Measurements from ENCODE around the gene CLIP2. TPM values are rescaled to one million over a fixed set of nuclear protein-coding genes. Genes with fewer than 3 reads are reported as not detected.

The CLIP2 gene
- total and polyA plus RNA-seq, 2 of the 8 experiments (the other 6 are each of a cell fraction or from before 2014, with no cell fraction given): 8.3 to 41.5 TPM

- Histone ChIP-seq H3K9ac (replicated peaks in 1 of 4; ENCODE audit: extremely low read depth in 1 of 4, low read depth in 3 of 4, low read length in 3 of 4) (no peak overlapping the region), H4K91ac (replicated peaks; ENCODE audit: insufficient read length, low read length) (peak overlapping the region; percentile 12), H2BK120ac (replicated peaks; ENCODE audit: low read depth, low read length) (no peak overlapping the region), H3K4me2 (ENCODE audit: insufficient read depth in 1 of 2, low read depth in 2 of 2, low read length in 2 of 2) (no peak overlapping the region), H2BK5ac (ENCODE audit: low read depth, low read length) (no peak overlapping the region), H2AK5ac (ENCODE audit: low read depth, low read length) (no peak overlapping the region), H3K23me2 (ENCODE audit: low read depth, low read length) (no peaks in the 10 kb centered on the region), H2BK15ac (ENCODE audit: low read length) (peak overlapping the region; percentile 50; the same call in 1 of the 2 replicates), H3K9me3 (ENCODE audit: insufficient read depth in 2 of 2, low read depth in 1 of 2, low read length in 1 of 2) (no peaks in the 10 kb centered on the region), H3K18ac (ENCODE audit: extremely low read depth, low read length) (no peak overlapping the region), H2BK20ac (ENCODE audit: low read length) (0 out of 2 replicates have a peak overlapping the region, but pooled peaks have one; percentile 64), H4K8ac (ENCODE audit: extremely low read depth, insufficient read depth, low read length) (no peak overlapping the region), H3K4ac (replicated peaks; ENCODE audit: insufficient read length, low read depth, low read length) (peak overlapping the region; percentile 33), H3K4me1 (replicated peaks in 1 of 4; ENCODE audit: control insufficient read depth in 3 of 4, insufficient read depth in 4 of 4, low read length in 3 of 4) (no peaks in the 10 kb centered on the region; a peak in 1 of 7 replicates), H3K23ac (ENCODE audit: insufficient read length) (no peak overlapping the region), H4K5ac (ENCODE audit: insufficient read length, low read depth, low read length) (no peak overlapping the region), H3K56ac (replicated peaks; ENCODE audit: insufficient read length, low read depth, low read length) (no peak overlapping the region), H3K14ac (ENCODE audit: insufficient read length) (no peak overlapping the region), H3K27me3 (replicated peaks in 1 of 4; ENCODE audit: control insufficient read depth in 3 of 4, extremely low read depth in 1 of 4, insufficient read depth in 3 of 4, low read length in 3 of 4) (no peaks in the 10 kb centered on the region), H3K79me2 (ENCODE audit: control insufficient read depth in 1 of 2, insufficient read depth in 2 of 2, low read length in 2 of 2) (no peaks in the 10 kb centered on the region), H3K79me1 (ENCODE audit: low read depth, low read length) (no peaks in the 10 kb centered on the region), H2AFZ (ENCODE audit: low read length) (peak overlapping the region; percentile 56; the same call in 1 of the 2 replicates), H3K27ac (ENCODE audit: low read depth, low read length) (no peak overlapping the region), H2BK12ac (ENCODE audit: low read depth, low read length) (peak overlapping the region; percentile 12; the same call in 1 of the 2 replicates), H3K4me3 (ENCODE audit: extremely low read depth in 1 of 4, insufficient read depth in 2 of 4, low read depth in 3 of 4, low read length in 4 of 4) (no peak overlapping the region), H3K36me3 (ENCODE audit: control insufficient read depth in 2 of 4, insufficient read depth in 4 of 4, low read length in 3 of 4) (no peaks in the 10 kb centered on the region), H4K20me1 (replicated peaks in 1 of 2; ENCODE audit: control insufficient read depth in 1 of 2, insufficient read depth in 2 of 2, low read length in 2 of 2) (no peaks in the 10 kb centered on the region)
- POLR2A ChIA-PET (ENCODE audit: partially characterized antibody): interaction anchor here (1.0 to 2.0 kb wide), 7 partner anchors 10 to 162 kb away, joined by 3 to 8 read pairs (median 4); no protein-coding TSS in a partner anchor
- DNase-seq (ENCODE audit: low read depth in 1 of 2, low spot score in 2 of 2): no peak
- no peak for FAIRE-seq
- CTCF ChIA-PET (ENCODE audit: partially characterized antibody): interaction anchor here (0.7 to 6.8 kb wide), 44 partner anchors 8 to 292 kb away, joined by 3 to 66 read pairs (median 5); no protein-coding TSS in a partner anchor
- TF ChIP-seq FOSL1 (IDR thresholded peaks at IDR 0.05; ENCODE audit: insufficient read depth, low read depth, low read length) (no peak), CHD2 (IDR thresholded peaks at IDR 0.05; ENCODE audit: low read length) (no peak), POLR2A (IDR thresholded peaks at IDR 0.05; ENCODE audit: control extremely low read depth in 1 of 2, low read depth in 2 of 2, low read length in 2 of 2) (no peak), RFX5 (IDR thresholded peaks at IDR 0.05; ENCODE audit: borderline replicate concordance, low read depth, low read length) (no peak)
- WGBS, 2 experiments (ENCODE audit: extremely low coverage in 1 of 2, insufficient coverage in 1 of 2, insufficient read length in 1 of 2, insufficient replicate concordance in 2 of 2, low coverage in 1 of 2, low lambda C conversion rate in 2 of 2, missing lambda C conversion rate in 1 of 2): 84% methylated on average over 8 of the region's 8 CpGs; no CpG with 5 or more reads in 1 of the 2 experiments
These were observed 128.9 kb downstream of the CLIP2 start for GRCh38 chr7:74418076-74418475.
